ENCODE data around the gene ARFGAP1. TPM values are rescaled to one million over a fixed set of nuclear protein-coding genes. Genes with fewer than 3 reads are reported as not detected.

ARFGAP1 gene
- total RNA-seq, 1 donor from 2014 or later: 44.7 TPM

DNA sequence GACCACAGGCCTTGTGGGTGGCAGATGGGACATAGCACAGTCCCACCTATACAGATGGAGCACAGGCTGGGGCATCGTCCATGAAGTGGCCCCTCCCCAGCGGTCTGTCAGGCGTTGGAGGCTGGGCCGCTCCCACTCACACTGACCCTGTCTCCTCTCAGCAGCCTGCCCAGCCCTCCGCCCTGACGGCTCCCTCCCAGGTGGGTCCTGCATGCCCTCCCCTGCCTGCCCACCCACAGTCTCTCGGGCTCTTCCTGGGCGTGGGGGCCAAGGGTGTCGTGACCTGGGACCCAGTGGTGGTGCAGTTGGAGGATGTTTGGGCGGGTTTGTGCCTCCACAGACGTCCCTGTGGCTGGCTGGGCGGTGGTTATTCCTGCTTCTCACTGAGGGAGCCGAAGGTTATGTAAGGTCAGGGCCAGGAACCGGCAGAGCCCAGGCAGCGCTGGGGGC is 42.7 kb downstream of the ARFGAP1 start:
- Histone ChIP-seq H3K27me3 (no peaks in the 10 kb centered on the region), H3K4me1 (no peaks in the 10 kb centered on the region), H3K36me3 (no peaks in the 10 kb centered on the region), H3K27ac (no peak overlapping the region), H3K4me3 (no peak overlapping the region), H3K9me3 (no peaks in the 10 kb centered on the region)
- no peak for DNase-seq (ENCODE audit: extremely low spot score in 2 of 2)
- TF ChIP-seq POLR2A (IDR thresholded peaks at IDR 0.05) (no peak), POLR2AphosphoS5 (IDR thresholded peaks at IDR 0.05; ENCODE audit: insufficient read depth in 1 of 2, low read depth in 1 of 2) (no peak)
- TF ChIP-seq, protein P1, sequence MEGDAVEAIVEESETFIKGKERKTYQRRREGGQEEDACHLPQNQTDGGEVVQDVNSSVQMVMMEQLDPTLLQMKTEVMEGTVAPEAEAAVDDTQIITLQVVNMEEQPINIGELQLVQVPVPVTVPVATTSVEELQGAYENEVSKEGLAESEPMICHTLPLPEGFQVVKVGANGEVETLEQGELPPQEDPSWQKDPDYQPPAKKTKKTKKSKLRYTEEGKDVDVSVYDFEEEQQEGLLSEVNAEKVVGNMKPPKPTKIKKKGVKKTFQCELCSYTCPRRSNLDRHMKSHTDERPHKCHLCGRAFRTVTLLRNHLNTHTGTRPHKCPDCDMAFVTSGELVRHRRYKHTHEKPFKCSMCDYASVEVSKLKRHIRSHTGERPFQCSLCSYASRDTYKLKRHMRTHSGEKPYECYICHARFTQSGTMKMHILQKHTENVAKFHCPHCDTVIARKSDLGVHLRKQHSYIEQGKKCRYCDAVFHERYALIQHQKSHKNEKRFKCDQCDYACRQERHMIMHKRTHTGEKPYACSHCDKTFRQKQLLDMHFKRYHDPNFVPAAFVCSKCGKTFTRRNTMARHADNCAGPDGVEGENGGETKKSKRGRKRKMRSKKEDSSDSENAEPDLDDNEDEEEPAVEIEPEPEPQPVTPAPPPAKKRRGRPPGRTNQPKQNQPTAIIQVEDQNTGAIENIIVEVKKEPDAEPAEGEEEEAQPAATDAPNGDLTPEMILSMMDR (IDR thresholded peaks at IDR 0.05): no peak
- intact Hi-C loops (cut with DNase I): no loop called here

DNA sequence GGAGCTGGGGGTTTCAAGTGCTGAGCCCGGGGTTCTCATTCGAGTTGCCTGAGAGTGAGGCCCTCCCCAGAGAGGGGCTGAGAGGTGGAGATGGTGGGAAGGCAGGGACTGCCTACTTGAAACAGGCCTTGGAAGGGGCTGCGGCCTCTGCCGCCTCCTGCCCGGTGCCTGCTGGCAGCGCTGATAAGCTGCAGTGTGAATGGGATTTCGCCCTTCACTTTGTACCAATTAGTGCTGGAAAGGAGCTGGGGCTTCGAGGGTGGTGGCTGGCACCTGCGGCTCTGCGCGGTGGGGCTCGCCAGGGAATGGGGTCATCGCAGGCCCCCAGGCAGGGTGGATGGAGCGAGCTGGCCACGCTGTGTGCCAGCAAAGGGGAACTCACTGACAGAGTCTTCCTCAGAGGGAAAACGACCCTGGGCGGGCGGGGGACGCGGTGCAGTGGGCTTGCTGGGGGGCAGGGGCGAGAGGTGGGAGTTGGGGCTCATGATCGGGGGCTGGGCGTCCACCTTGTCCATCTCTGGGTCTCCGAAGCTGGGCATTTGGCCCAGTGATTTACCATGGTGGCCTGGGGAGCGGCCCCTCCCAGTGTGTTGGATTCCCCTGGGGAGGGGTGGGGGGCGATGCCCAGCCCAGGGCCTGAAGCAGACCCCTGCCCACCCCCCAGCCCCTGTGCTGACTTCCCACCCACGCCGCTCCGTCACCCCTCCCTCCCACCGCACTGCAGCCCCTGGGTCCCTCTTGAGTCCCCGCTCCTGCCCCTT is 43.3 kb downstream of the ARFGAP1 start:
- Histone ChIP-seq H3K9me3 (no peaks in the 10 kb centered on the region), H3K4me1 (peaks cover 1% of the 10 kb centered on the region), H3K27ac (no peak overlapping the region), H3K27me3 (no peaks in the 10 kb centered on the region), H3K4me3 (no peak overlapping the region), H3K36me3 (no peaks in the 10 kb centered on the region)
- no peak for TF ChIP-seq POLR2AphosphoS5 (IDR thresholded peaks at IDR 0.05; ENCODE audit: insufficient read depth in 1 of 2, low read depth in 1 of 2)
- TF ChIP-seq, protein P1 (IDR thresholded peaks at IDR 0.05): no peak
- TF ChIP-seq POLR2A (IDR thresholded peaks at IDR 0.05): no peak
- no peak for DNase-seq (ENCODE audit: extremely low spot score in 2 of 2)
- intact Hi-C loops (cut with DNase I): no loop called here

GRCh38 chr20:63316502-63316921 is 43.9 kb downstream of the ARFGAP1 start:
- no peaks in the 10 kb centered on the region for H3K9me3 ChIP-seq
- no peak for DNase-seq (ENCODE audit: extremely low spot score in 2 of 2)
- TF ChIP-seq, protein P1 (IDR thresholded peaks at IDR 0.05): no peak
- no peak for TF ChIP-seq POLR2AphosphoS5 (IDR thresholded peaks at IDR 0.05; ENCODE audit: insufficient read depth in 1 of 2, low read depth in 1 of 2)
- no peak for TF ChIP-seq POLR2A (IDR thresholded peaks at IDR 0.05)
- H3K4me1 ChIP-seq: peaks cover 7% of the 10 kb centered on the region
- H3K4me3 ChIP-seq: no peak overlapping the region
- no peaks in the 10 kb centered on the region for H3K27me3 ChIP-seq
- no peak overlapping the region for H3K27ac ChIP-seq
- no peaks in the 10 kb centered on the region for H3K36me3 ChIP-seq
- intact Hi-C loops (cut with DNase I): no loop called here

DNA sequence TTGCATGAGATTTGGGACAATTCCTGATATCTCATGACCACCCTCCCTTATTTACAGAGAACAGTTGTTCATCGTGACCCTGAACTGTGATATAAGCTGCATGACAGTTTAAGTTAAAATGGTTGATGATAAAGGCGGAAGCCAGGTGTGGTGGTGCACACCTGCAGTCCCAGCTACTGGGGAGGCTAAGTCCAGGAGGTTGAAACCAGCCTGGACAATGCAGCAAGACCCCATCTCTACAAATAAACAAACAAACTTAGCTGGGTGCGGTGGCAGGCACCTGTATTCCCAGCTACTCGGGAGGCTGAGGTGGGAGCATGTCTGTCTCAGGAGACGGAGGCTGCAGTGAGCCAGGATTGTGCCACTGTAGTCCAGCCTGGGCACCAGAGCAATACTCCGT is 44.4 kb downstream of the ARFGAP1 start:
- Histone ChIP-seq H3K4me1 (peaks cover 7% of the 10 kb centered on the region), H3K36me3 (no peaks in the 10 kb centered on the region), H3K27me3 (no peaks in the 10 kb centered on the region), H3K27ac (no peak overlapping the region), H3K9me3 (no peaks in the 10 kb centered on the region), H3K4me3 (no peak overlapping the region)
- intact Hi-C loops (cut with DNase I): no loop called here
- TF ChIP-seq POLR2AphosphoS5 (IDR thresholded peaks at IDR 0.05; ENCODE audit: insufficient read depth in 1 of 2, low read depth in 1 of 2) (no peak), POLR2A (IDR thresholded peaks at IDR 0.05) (no peak)
- TF ChIP-seq, protein P1 (IDR thresholded peaks at IDR 0.05): no peak
- no peak for DNase-seq (ENCODE audit: extremely low spot score in 2 of 2)

DNA sequence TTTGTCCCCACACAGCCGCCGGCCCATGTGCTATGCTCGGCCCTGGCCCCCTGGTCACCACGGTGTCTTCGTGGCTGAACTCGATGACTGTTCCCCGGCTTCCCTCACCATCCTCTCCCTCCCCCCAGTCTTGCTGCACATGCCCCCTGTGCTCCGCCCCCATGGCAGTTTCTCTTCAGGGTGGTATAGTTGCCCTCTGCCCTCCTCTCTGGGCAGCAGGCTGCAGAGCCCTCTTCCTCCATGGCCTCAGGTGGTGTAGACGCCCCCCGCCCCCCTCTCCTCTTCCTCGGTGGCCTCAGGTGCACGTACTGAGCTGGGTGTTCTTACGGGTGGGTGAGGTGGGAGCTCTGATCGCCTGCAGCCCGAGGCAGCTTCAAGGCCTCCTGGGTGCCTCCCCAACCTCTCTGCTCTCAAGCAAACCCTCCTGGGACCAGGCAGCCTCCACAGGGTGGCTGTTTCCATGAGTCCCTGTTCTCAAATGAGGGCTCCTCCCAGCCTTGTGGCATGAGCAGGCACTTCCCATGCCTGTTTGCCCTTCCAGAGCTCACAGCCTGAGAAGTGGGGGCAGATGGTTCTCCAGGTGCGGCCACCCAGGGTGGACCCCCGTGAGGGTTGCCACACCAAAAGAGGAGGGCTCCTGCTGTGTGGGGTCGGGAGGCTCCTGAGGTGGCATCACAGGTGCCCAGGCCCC is 45.1 kb downstream of the ARFGAP1 start:
- Histone ChIP-seq H3K36me3 (no peaks in the 10 kb centered on the region), H3K27me3 (no peaks in the 10 kb centered on the region)

More for the DNA sequence above, 45.1 kb downstream of the ARFGAP1 start:
- Histone ChIP-seq H3K4me3 (no peak overlapping the region), H3K9me3 (no peaks in the 10 kb centered on the region), H3K27ac (no peak overlapping the region), H3K4me1 (peaks cover 7% of the 10 kb centered on the region)
- intact Hi-C loops (cut with DNase I): no loop called here
- TF ChIP-seq POLR2AphosphoS5 (IDR thresholded peaks at IDR 0.05; ENCODE audit: insufficient read depth in 1 of 2, low read depth in 1 of 2) (no peak), POLR2A (IDR thresholded peaks at IDR 0.05) (no peak)
- TF ChIP-seq, protein P1 (IDR thresholded peaks at IDR 0.05): no peak
- DNase-seq (ENCODE audit: extremely low spot score in 2 of 2): no peak

All from vagina (tissue), 2 donors.